ENCODE data around the gene DGLUCY.

The DGLUCY gene

DNA sequence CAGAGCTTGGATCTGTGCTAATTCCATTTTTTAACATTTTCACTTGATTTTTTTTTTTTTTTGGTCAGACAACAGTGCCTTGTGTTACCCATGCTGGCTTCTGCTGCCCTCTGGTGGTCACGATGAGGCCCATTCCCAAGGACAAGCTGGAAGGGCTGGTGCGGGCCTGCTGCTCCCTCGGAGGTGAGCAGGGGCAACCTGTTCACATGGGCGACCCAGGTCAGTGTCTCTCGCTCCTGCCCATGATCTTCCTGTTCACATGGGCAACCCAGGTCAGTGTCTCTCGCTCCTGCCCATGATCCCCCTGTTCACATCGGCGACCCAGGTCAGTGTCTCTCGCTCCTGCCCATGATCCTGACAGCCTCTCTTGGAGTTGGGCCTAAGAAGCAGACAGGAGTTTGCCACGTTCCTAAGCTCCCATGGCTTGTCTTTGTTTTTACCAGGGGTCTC, 59.4 kb downstream of the DGLUCY start:
- Histone ChIP-seq H3K36me3 (ENCODE audit: insufficient read depth, low read length) (peaks cover 41% of the 10 kb centered on the region; the same call in 1 of the 2 replicates), H3K27me3 (ENCODE audit: insufficient read depth, low read length, poor library complexity, severe bottlenecking) (no peaks in the 10 kb centered on the region), H3K79me2 (ENCODE audit: insufficient read depth, low read length) (no peaks in the 10 kb centered on the region), H2AFZ (ENCODE audit: low read length) (no peak overlapping the region), H3K4me2 (ENCODE audit: low read depth, low read length, poor library complexity, severe bottlenecking) (no peak overlapping the region), H3K9me3 (ENCODE audit: insufficient read depth, low read depth, low read length) (no peaks in the 10 kb centered on the region), H3K4me1 (ENCODE audit: insufficient read depth, low read length, poor library complexity, severe bottlenecking) (peaks cover 5% of the 10 kb centered on the region), H4K20me1 (ENCODE audit: insufficient read depth, low read length, poor library complexity, severe bottlenecking) (no peaks in the 10 kb centered on the region), H3K9me2 (replicated peaks; ENCODE audit: low read depth, low read length) (no peaks in the 10 kb centered on the region), H3F3A (ENCODE audit: low read depth) (no peaks in the 10 kb centered on the region), H3K9ac (ENCODE audit: low read depth, low read length, poor library complexity, severe bottlenecking) (no peak overlapping the region), H3K4me3 (ENCODE audit: low read length, poor library complexity, severe bottlenecking) (no peak overlapping the region)
- TF ChIP-seq EZH2phosphoT487 (IDR thresholded peaks at IDR 0.05; ENCODE audit: borderline replicate concordance) = no peak
- TF ChIP-seq, protein P1, sequence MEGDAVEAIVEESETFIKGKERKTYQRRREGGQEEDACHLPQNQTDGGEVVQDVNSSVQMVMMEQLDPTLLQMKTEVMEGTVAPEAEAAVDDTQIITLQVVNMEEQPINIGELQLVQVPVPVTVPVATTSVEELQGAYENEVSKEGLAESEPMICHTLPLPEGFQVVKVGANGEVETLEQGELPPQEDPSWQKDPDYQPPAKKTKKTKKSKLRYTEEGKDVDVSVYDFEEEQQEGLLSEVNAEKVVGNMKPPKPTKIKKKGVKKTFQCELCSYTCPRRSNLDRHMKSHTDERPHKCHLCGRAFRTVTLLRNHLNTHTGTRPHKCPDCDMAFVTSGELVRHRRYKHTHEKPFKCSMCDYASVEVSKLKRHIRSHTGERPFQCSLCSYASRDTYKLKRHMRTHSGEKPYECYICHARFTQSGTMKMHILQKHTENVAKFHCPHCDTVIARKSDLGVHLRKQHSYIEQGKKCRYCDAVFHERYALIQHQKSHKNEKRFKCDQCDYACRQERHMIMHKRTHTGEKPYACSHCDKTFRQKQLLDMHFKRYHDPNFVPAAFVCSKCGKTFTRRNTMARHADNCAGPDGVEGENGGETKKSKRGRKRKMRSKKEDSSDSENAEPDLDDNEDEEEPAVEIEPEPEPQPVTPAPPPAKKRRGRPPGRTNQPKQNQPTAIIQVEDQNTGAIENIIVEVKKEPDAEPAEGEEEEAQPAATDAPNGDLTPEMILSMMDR (conservative IDR thresholded peaks at IDR 0.05; ENCODE audit: low read length) = peak; percentile 94

DNA sequence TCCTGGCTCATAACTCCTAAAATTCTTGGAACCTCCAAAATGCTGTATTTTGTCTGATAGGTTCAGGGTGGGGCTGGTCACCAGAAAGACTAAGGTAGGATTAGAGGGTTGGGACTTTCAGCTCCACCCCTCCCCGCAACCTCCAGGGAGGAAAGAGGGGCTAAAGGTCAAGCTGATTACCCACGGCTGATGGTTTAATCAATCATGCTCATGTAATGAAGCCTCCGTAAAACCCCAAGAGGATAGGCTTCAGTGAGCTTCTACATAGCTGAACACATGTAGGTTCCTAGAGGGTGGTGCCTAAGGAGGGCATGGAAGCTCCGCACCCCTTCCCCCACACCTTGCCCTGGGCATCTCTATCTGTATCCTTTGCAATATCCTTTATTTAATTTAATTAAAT, 60.0 kb downstream of the DGLUCY start:
- no peak overlapping the region for H3K9ac ChIP-seq (ENCODE audit: low read depth, low read length, poor library complexity, severe bottlenecking)
- TF ChIP-seq, protein P1 (conservative IDR thresholded peaks at IDR 0.05; ENCODE audit: low read length) = no peak
- TF ChIP-seq EZH2phosphoT487 (IDR thresholded peaks at IDR 0.05; ENCODE audit: borderline replicate concordance) = no peak

DNA sequence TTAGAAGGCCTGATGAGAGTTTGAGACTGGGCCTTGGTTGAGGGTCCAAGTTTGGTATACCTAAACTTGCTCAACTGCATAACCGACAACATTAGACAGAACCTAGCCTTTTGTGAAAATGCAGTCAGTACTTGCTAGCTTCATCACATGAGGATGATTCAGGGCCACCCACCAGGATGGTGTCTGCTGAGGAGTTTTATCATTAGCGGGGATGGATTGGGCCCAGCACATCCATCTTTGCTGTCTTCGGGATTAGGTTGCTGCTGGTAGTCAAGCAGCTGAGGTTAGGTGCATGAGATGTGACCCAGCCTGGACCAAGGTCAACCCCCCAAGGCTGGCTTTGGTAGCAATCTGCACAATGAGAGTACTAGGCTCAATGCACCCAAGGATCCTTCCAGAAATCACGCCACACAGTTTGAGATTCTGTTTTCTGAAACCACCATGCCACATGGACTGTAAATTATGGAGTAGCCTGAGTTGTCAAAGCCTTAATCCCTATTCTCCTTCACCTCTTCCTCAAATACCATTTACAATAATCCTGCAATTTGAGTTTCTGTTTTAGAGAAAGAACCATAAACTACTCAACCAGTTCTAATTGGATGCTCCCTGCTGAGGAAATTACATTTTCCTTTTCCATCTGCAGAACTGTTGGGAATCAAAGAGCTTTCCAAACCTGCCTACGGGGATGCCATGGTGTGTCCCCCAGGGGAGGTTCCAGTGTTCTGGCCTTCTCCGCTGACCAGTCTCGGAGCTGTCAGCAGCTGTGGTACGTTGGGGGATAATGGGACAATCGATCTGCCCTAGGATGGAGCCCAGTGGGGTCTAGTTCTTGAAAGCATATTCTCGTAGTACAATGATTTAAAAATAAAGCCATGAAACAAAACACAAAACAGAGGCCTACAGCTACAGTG, 61.7 kb downstream of the DGLUCY start:
- Histone ChIP-seq H3K79me2 (ENCODE audit: insufficient read depth, low read length) (no peaks in the 10 kb centered on the region), H3K27me3 (ENCODE audit: insufficient read depth, low read length, poor library complexity, severe bottlenecking) (no peaks in the 10 kb centered on the region), H3K4me3 (ENCODE audit: low read length, poor library complexity, severe bottlenecking) (no peak overlapping the region), H4K20me1 (ENCODE audit: insufficient read depth, low read length, poor library complexity, severe bottlenecking) (no peaks in the 10 kb centered on the region), H3K4me1 (ENCODE audit: insufficient read depth, low read length, poor library complexity, severe bottlenecking) (peaks cover 5% of the 10 kb centered on the region), H3K9me2 (replicated peaks; ENCODE audit: low read depth, low read length) (no peaks in the 10 kb centered on the region), H3F3A (ENCODE audit: low read depth) (no peaks in the 10 kb centered on the region), H3K9ac (ENCODE audit: low read depth, low read length, poor library complexity, severe bottlenecking) (no peak overlapping the region), H2AFZ (ENCODE audit: low read length) (no peak overlapping the region), H3K4me2 (ENCODE audit: low read depth, low read length, poor library complexity, severe bottlenecking) (no peak overlapping the region), H3K36me3 (ENCODE audit: insufficient read depth, low read length) (peaks cover 26% of the 10 kb centered on the region; the same call in 1 of the 2 replicates), H3K9me3 (ENCODE audit: insufficient read depth, low read depth, low read length) (no peaks in the 10 kb centered on the region)
- TF ChIP-seq EZH2phosphoT487 (IDR thresholded peaks at IDR 0.05; ENCODE audit: borderline replicate concordance) = no peak
- TF ChIP-seq, protein P1 (conservative IDR thresholded peaks at IDR 0.05; ENCODE audit: low read length) = no peak

More for the DNA sequence above, 60.0 kb downstream of the DGLUCY start:
- H3K4me1 ChIP-seq (ENCODE audit: insufficient read depth, low read length, poor library complexity, severe bottlenecking) = peaks cover 5% of the 10 kb centered on the region
- H3K27me3 ChIP-seq (ENCODE audit: insufficient read depth, low read length, poor library complexity, severe bottlenecking) = no peaks in the 10 kb centered on the region
- no peak overlapping the region for H2AFZ ChIP-seq (ENCODE audit: low read length)
- H3K9me2 ChIP-seq (replicated peaks; ENCODE audit: low read depth, low read length) = no peaks in the 10 kb centered on the region
- H3K9me3 ChIP-seq (ENCODE audit: insufficient read depth, low read depth, low read length) = no peaks in the 10 kb centered on the region
- no peaks in the 10 kb centered on the region for H3K79me2 ChIP-seq (ENCODE audit: insufficient read depth, low read length)
- no peaks in the 10 kb centered on the region for H3F3A ChIP-seq (ENCODE audit: low read depth)
- H3K36me3 ChIP-seq (ENCODE audit: insufficient read depth, low read length) = peaks cover 37% of the 10 kb centered on the region; the same call in 1 of the 2 replicates
- H3K4me3 ChIP-seq (ENCODE audit: low read length, poor library complexity, severe bottlenecking) = no peak overlapping the region
- H4K20me1 ChIP-seq (ENCODE audit: insufficient read depth, low read length, poor library complexity, severe bottlenecking) = no peaks in the 10 kb centered on the region
- H3K4me2 ChIP-seq (ENCODE audit: low read depth, low read length, poor library complexity, severe bottlenecking) = no peak overlapping the region
